SK-N-SH (cell line): ENCODE measurements around the gene HUNK. TPM values are rescaled to one million over a fixed set of nuclear protein-coding genes. Genes with fewer than 3 reads are reported as not detected.

ENCODE experiments used
- CTCF ChIA-PET: fragments of 300-600, 350-600 bp; formaldehyde crosslinking; extraction: SDS; loops from one replicate; lab custom pipeline; 2021; lab: Yijun Ruan, JAX
- POLR2A ChIA-PET: fragments of 350-600 bp; sonication (Branson Sonifier 250); formaldehyde crosslinking; extraction: SDS; loops from one replicate; lab custom pipeline; 2020; ENCODE audit warnings: antibody characterized with exemption, inconsistent platforms; lab: Yijun Ruan, JAX
- DNase-seq: peaks from one replicate; pipeline ENCODE4 v3.0.0; 2012
- H2AFZ ChIP-seq: fragments of 200-600 bp; sonication (generic); 2 replicates; pipeline ENCODE4 v1.8.1; 2016; ENCODE audit warnings: antibody characterized with exemption, mild to moderate bottlenecking, low read depth
- H3F3A ChIP-seq: fragments of 200-600 bp; sonication (generic); replicated peaks from 2 replicates; pipeline ENCODE3; 2016; ENCODE audit warnings: antibody characterized with exemption, mild to moderate bottlenecking; ENCODE audit not compliant: insufficient read depth
- H3K27ac ChIP-seq, 2 experiments: fragments of 200-500 bp in 1 of 2; fragments of 200-600 bp in 1 of 2; sonication (Bioruptor generic) in 1 of 2; sonication (generic), shearing (Covaris generic) in 1 of 2; 2 replicates each; pipeline versions ENCODE4 v1.5.1 to v1.6.1; 2014 to 2016; ENCODE audit warnings: low read depth in 2 of 2, inconsistent platforms in 1 of 2, low read length in 1 of 2, mild to moderate bottlenecking in 1 of 2, mixed read lengths in 1 of 2
- H3K27me3 ChIP-seq: fragments of 200-600 bp; sonication (generic), shearing (Covaris generic); 2 replicates; pipeline ENCODE4 v1.6.1; 2016; ENCODE audit warnings: mixed run types; ENCODE audit not compliant: insufficient read depth
- H3K36me3 ChIP-seq, 2 experiments: fragments of 200-500 bp in 1 of 2; fragments of 200-600 bp in 1 of 2; sonication (Bioruptor generic) in 1 of 2; sonication (generic) in 1 of 2; replicated peaks in 1 of 2; 2 replicates each; pipeline versions ENCODE3 to v1.5.1; 2014 to 2016; ENCODE audit warnings: low read length in 1 of 2, mild to moderate bottlenecking in 1 of 2; ENCODE audit not compliant: insufficient read depth in 2 of 2, control insufficient read depth in 1 of 2
- H3K4me1 ChIP-seq, 2 experiments: fragments of 200-500 bp in 1 of 2; fragments of 200-600 bp in 1 of 2; sonication (Bioruptor generic) in 1 of 2; sonication (generic), shearing (Covaris generic) in 1 of 2; 2 replicates each; pipeline versions ENCODE4 v1.5.1 to v1.6.1; 2014 to 2016; ENCODE audit warnings: low read depth in 1 of 2, low read length in 1 of 2, mixed run types in 1 of 2; ENCODE audit not compliant: insufficient read depth in 2 of 2, control insufficient read depth in 1 of 2
- H3K4me2 ChIP-seq: fragments of 200-600 bp; sonication (generic), shearing (Covaris generic); 2 replicates; pipeline ENCODE4 v1.6.1; 2017; ENCODE audit warnings: mixed run types
- H3K4me3 ChIP-seq, 2 experiments: fragments of 200-500 bp in 1 of 2; fragments of 200-600 bp in 1 of 2; sonication (Bioruptor generic) in 1 of 2; sonication (generic), shearing (Covaris generic) in 1 of 2; 2 replicates each; pipeline versions ENCODE4 v1.5.1 to v1.8.1; 2014 to 2016; ENCODE audit warnings: low read depth in 2 of 2, inconsistent platforms in 1 of 2, low read length in 1 of 2, mild to moderate bottlenecking in 1 of 2, mixed read lengths in 1 of 2, moderate library complexity in 1 of 2
- H3K79me2 ChIP-seq: fragments of 200-600 bp; sonication (generic); 2 replicates; pipeline ENCODE4 v1.8.1; 2017; ENCODE audit warnings: mild to moderate bottlenecking; ENCODE audit not compliant: insufficient read depth
- H3K9ac ChIP-seq: fragments of 200-600 bp; sonication (generic); 2 replicates; pipeline ENCODE4 v1.6.1; 2017; ENCODE audit warnings: mixed run types
- H3K9me2 ChIP-seq: fragments of 200-600 bp; sonication (generic); 2 replicates; pipeline ENCODE4 v1.6.1; 2017; ENCODE audit warnings: mixed run types
- H3K9me3 ChIP-seq: fragments of 200-600 bp; sonication (generic); 2 replicates; pipeline ENCODE4 v1.6.1; 2017; ENCODE audit warnings: mixed run types, mild to moderate bottlenecking, moderate library complexity
- H4K20me1 ChIP-seq: fragments of 200-600 bp; sonication (generic); 2 replicates; pipeline ENCODE4 v1.6.1; 2017; ENCODE audit warnings: mild to moderate bottlenecking, mixed run types; ENCODE audit not compliant: insufficient read depth
- CHD2 ChIP-seq: fragments of 150-350 bp; IDR thresholded peaks from 2 replicates; pipeline ENCODE4 v1.6.1; 2018; ENCODE audit warnings: low read length; ENCODE audit not compliant: partially characterized antibody
- ELF1 ChIP-seq: IDR thresholded peaks from 2 replicates; pipeline ENCODE4 v1.4.0; 2012
- FOXJ3 ChIP-seq: sonication (generic); formaldehyde crosslinking; IDR thresholded peaks from 2 replicates; pipeline ENCODE4 v1.5.1; 2020; ENCODE audit warnings: mild to moderate bottlenecking, missing genetic modification reagents
- GATA2 ChIP-seq: sonication (generic); formaldehyde crosslinking; IDR thresholded peaks from 2 replicates; pipeline ENCODE4 v1.5.0; 2020; ENCODE audit warnings: mild to moderate bottlenecking, missing genetic modification reagents
- JUND ChIP-seq: IDR thresholded peaks from 2 replicates; pipeline ENCODE4 v1.4.0; 2012
- MXI1 ChIP-seq: IDR thresholded peaks from 2 replicates; pipeline ENCODE4 v1.6.1; 2012; ENCODE audit warnings: mild to moderate bottlenecking, low read depth, low read length, improper control_type of control experiment
- RFX5 ChIP-seq: IDR thresholded peaks from 2 replicates; pipeline ENCODE4 v1.6.1; 2012; ENCODE audit warnings: mild to moderate bottlenecking, improper control_type of control experiment, low read length
- WGBS: methylation state at CpG from one replicate; pipeline ENCODE4 v1.1.6; 2017; ENCODE audit warnings: low lambda C conversion rate; 5-methylcytosine and 5-hydroxymethylcytosine counted together
- polyA plus RNA-seq, 3 experiments: library from polyadenylated mRNA; depleted of rRNA; stranded (reverse); fragments of >200 nt; gene quantifications; 2 replicates each; pipeline ENCODE4 v1.2.3, GENCODE V29; 2012
- TF ChIP-seq, protein P1 (sequence below): fragments of 150-350 bp; IDR thresholded peaks from 2 replicates; pipeline ENCODE4 v1.6.1; 2016; ENCODE audit warnings: mild to moderate bottlenecking, low read depth, low read length
- TF ChIP-seq, protein P2 (sequence below): IDR thresholded peaks from 2 replicates; pipeline ENCODE4 v1.4.0; 2012; ENCODE audit warnings: low read depth, borderline replicate concordance

The HUNK gene
- polyA plus RNA-seq, 1 of the 3 experiments (the other 2 are of a cell fraction): 0.31 TPM

DNA sequence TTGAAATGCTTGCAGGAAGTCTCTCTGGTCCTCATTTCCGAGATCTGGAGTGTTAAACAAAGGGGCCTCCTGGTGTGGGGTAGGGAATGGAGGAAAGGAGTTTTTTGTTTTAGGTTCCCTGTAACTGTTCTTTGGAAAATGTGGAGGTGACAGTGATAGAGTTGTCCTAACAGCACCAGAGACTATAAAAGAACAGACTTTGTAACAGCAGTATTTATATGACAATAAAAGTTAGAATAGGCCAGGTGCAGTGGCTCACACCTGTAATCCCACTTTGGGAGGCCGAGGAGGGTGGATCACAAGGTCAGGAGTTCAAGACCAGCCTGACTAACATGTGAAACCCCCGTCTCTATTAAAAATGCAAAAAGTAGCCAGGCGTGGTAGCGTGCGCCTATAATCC, 68.9 kb downstream of the HUNK start:
- Histone ChIP-seq H3K27me3 (no peaks in the 10 kb centered on the region), H3K27ac (no peak overlapping the region), H3K79me2 (no peaks in the 10 kb centered on the region), H3F3A (peaks cover 13% of the 10 kb centered on the region), H3K4me1 (peaks cover 8 to 14% of the 10 kb centered on the region in 2 experiments; a peak in 2 of 4 replicates), H3K36me3 (no peaks in the 10 kb centered on the region), H3K9ac (no peak overlapping the region), H3K4me2 (no peak overlapping the region), H3K4me3 (no peak overlapping the region), H3K9me2 (no peaks in the 10 kb centered on the region), H3K9me3 (no peaks in the 10 kb centered on the region), H2AFZ (no peak overlapping the region), H4K20me1 (no peaks in the 10 kb centered on the region)
- WGBS: 82% methylated on average over 6 of the region's 6 CpGs
- TF ChIP-seq ELF1 (no peak), RFX5 (no peak)
- TF ChIP-seq, protein P1, sequence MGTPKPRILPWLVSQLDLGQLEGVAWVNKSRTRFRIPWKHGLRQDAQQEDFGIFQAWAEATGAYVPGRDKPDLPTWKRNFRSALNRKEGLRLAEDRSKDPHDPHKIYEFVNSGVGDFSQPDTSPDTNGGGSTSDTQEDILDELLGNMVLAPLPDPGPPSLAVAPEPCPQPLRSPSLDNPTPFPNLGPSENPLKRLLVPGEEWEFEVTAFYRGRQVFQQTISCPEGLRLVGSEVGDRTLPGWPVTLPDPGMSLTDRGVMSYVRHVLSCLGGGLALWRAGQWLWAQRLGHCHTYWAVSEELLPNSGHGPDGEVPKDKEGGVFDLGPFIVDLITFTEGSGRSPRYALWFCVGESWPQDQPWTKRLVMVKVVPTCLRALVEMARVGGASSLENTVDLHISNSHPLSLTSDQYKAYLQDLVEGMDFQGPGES: no peak
- TF ChIP-seq, protein P2, sequence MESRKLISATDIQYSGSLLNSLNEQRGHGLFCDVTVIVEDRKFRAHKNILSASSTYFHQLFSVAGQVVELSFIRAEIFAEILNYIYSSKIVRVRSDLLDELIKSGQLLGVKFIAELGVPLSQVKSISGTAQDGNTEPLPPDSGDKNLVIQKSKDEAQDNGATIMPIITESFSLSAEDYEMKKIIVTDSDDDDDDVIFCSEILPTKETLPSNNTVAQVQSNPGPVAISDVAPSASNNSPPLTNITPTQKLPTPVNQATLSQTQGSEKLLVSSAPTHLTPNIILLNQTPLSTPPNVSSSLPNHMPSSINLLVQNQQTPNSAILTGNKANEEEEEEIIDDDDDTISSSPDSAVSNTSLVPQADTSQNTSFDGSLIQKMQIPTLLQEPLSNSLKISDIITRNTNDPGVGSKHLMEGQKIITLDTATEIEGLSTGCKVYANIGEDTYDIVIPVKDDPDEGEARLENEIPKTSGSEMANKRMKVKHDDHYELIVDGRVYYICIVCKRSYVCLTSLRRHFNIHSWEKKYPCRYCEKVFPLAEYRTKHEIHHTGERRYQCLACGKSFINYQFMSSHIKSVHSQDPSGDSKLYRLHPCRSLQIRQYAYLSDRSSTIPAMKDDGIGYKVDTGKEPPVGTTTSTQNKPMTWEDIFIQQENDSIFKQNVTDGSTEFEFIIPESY: no peak
- POLR2A ChIA-PET: no interaction called here
- no peak for DNase-seq
- CTCF ChIA-PET: no interaction called here

DNA sequence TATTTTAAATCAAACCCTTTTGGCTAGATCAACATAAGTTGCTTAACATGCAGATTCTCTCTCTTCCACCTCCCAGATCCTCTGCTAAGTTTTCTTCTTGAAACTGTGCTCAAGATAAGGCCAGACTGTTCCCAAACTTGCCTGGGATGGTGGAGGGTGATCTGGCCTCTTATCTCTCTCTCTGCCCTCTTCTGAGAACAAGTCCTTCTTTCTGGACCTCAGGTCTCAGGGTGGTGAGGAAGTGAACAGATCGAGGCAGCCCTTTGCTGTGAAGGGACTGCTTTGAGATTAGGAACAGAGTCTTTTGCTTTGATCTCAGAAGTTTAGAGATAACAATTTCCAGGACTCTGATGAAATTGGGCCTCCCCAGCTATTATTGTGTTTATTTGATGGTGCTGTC, 70.7 kb downstream of the HUNK start:
- no peaks in the 10 kb centered on the region for H4K20me1 ChIP-seq
- H3F3A ChIP-seq: peaks cover 13% of the 10 kb centered on the region
- no peak overlapping the region for H3K4me3 ChIP-seq

DNA sequence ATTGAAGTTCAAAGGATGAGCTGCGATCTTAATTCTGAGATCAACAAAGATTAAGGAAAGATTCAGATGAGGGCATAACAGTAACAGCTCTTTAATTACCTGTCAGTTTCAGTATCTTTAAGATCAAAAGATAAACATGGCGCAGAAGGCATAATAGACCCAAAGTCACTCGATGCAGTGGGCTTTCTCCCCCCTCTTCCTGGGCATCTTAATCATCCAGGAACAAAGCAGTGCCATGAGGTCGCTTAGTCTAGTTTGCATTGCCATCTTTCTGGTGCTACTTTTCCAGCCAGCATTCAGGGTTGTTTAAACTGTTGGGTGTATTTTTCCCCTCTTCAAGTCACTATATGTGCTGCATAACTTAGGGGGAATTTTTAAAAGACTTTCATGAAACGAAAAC, 72.3 kb downstream of the HUNK start:
- no peak for DNase-seq
- H3K27me3 ChIP-seq: no peaks in the 10 kb centered on the region
- peaks cover 8 to 9% of the 10 kb centered on the region in 2 experiments; a peak in 1 of 4 replicates for H3K4me1 ChIP-seq
- peak overlapping the region; percentile 49 for H3K4me2 ChIP-seq
- 46% methylated on average over 5 of the region's 5 CpGs for WGBS
- H3K36me3 ChIP-seq: no peaks in the 10 kb centered on the region
- no peaks in the 10 kb centered on the region for H3K9me3 ChIP-seq
- peak overlapping the region; percentile 28; the same call in 1 of the 2 replicates for H3K9ac ChIP-seq
- ChIA-PET POLR2A (no interaction called here), CTCF (interaction anchor here (1.1 to 3.3 kb wide), 3 partner anchors 10 to 131 kb away, joined by 3 to 13 read pairs (median 3); no protein-coding TSS in a partner anchor)
- 0 out of 2 replicates have a peak overlapping the region, but pooled peaks have one; percentile 18 for H2AFZ ChIP-seq
- H3F3A ChIP-seq: peaks cover 13% of the 10 kb centered on the region
- H3K79me2 ChIP-seq: no peaks in the 10 kb centered on the region
- TF ChIP-seq, protein P2: no peak
- TF ChIP-seq JUND (no peak), CHD2 (no peak)
- TF ChIP-seq, protein P1: no peak
- H3K4me3 ChIP-seq: no peak overlapping the region
- no peaks in the 10 kb centered on the region for H4K20me1 ChIP-seq
- no peaks in the 10 kb centered on the region for H3K9me2 ChIP-seq
- H3K27ac ChIP-seq: peak overlapping the region in 1 of 2 experiments; percentile 77; a peak in 3 of 4 replicates

More for the DNA sequence above, 70.7 kb downstream of the HUNK start:
- ChIA-PET POLR2A (no interaction called here), CTCF (interaction anchor here (1.2 to 3.3 kb wide), 2 partner anchors 12 to 69 kb away, joined by 3 to 13 read pairs; no protein-coding TSS in a partner anchor)
- Histone ChIP-seq H3K9me2 (no peaks in the 10 kb centered on the region), H3K9me3 (no peaks in the 10 kb centered on the region), H3K27me3 (no peaks in the 10 kb centered on the region), H3K9ac (no peak overlapping the region), H2AFZ (no peak overlapping the region), H3K27ac (no peak overlapping the region), H3K36me3 (no peaks in the 10 kb centered on the region)
- DNase-seq: no peak
- TF ChIP-seq ELF1 (no peak), GATA2 (CRISPR knock-in tag) (no peak), MXI1 (no peak), FOXJ3 (CRISPR knock-in tag) (no peak)
- TF ChIP-seq, all 33 proteins: peak for 0
- H3K4me2 ChIP-seq: no peak overlapping the region
- 100% methylated on average over 1 of the region's 1 CpG for WGBS
- peaks cover 9% of the 10 kb centered on the region in 2 experiments; a peak in 1 of 4 replicates for H3K4me1 ChIP-seq
- no peaks in the 10 kb centered on the region for H3K79me2 ChIP-seq
